Stimulated activated CD4-positive, alpha-beta T cell treated with anti-CD3 and anti-CD28 coated beads, Interleukin-1b, Interleukin-23, amount 100 ng/mL, for 1 hour (primary cell): Measurements from ENCODE around the gene WFS1.

Experiments used
- DNase-seq, 2 donors: peaks; one replicate each; pipeline ENCODE4 v3.0.0-alpha.2; 2020; ENCODE audit warnings: low read depth in 2 of 2

The WFS1 gene

GRCh38 chr4:6324999-6325787, 55.5 kb downstream of the WFS1 start:
- no peak for DNase-seq

- DNase-seq: no peak
Measured at GRCh38 chr4:6325788-6326290, 56.2 kb downstream of the WFS1 start.

- no peak for DNase-seq
Measured at GRCh38 chr4:6326312-6327060, 56.8 kb downstream of the WFS1 start.

GRCh38 chr4:6327220-6327917, 57.7 kb downstream of the WFS1 start:
- DNase-seq: peak; percentile 48 to 63

GRCh38 chr4:6328526-6328925, 58.9 kb downstream of the WFS1 start:
- DNase-seq: no peak

GRCh38 chr4:6329478-6330383, 60.1 kb downstream of the WFS1 start:
- no peak for DNase-seq

- no peak for DNase-seq
Measured at GRCh38 chr4:6330384-6330767, 60.7 kb downstream of the WFS1 start.

GRCh38 chr4:6331018-6331417, 61.4 kb downstream of the WFS1 start:
- no peak for DNase-seq

GRCh38 chr4:6331468-6331867, 61.8 kb downstream of the WFS1 start:
- DNase-seq: no peak

- no peak for DNase-seq
Measured at GRCh38 chr4:6332042-6332668, 62.5 kb downstream of the WFS1 start.

GRCh38 chr4:6332669-6333050, 63.0 kb downstream of the WFS1 start:
- DNase-seq: no peak

GRCh38 chr4:6333301-6334202, 63.9 kb downstream of the WFS1 start:
- no peak for DNase-seq

- no peak for DNase-seq
Measured at GRCh38 chr4:6334203-6334887, 64.7 kb downstream of the WFS1 start.

- DNase-seq: no peak
Measured at GRCh38 chr4:6335040-6335590, 65.5 kb downstream of the WFS1 start.

GRCh38 chr4:6336166-6336565, 66.5 kb downstream of the WFS1 start:
- DNase-seq: no peak

GRCh38 chr4:6337331-6337935, 67.8 kb downstream of the WFS1 start:
- DNase-seq: no peak

GRCh38 chr4:6338175-6338950, 68.7 kb downstream of the WFS1 start:
- DNase-seq: no peak
